Type B pancreatic cell (in vitro differentiated cells): Measurements from ENCODE around the gene MAGIX. TPM values are rescaled to one million over a fixed set of nuclear protein-coding genes. Genes with fewer than 3 reads are reported as not detected.
A peak's percentile ranks its signal among the peaks of the same experiment; 100 is the strongest.
"Not testable (repeated sequence)": the region's sequence is repeated elsewhere in the genome, so short reads cannot be mapped to it uniquely, and the experiment has no call there.

Experiments used
- DNase-seq: peaks from one replicate; pipeline ENCODE4 v3.0.0; 2021; ENCODE audit warnings: mixed read lengths; ENCODE audit not compliant: unreplicated experiment; ENCODE audit errors: extremely low spot score
- H3K27ac Mint-ChIP-seq: 2 replicates; pipeline ENCODE4 v1.8.0; 2021; ENCODE audit warnings: mild to moderate bottlenecking, mixed read lengths
- H3K27me3 Mint-ChIP-seq: 2 replicates; pipeline ENCODE4 v1.8.0; 2021; ENCODE audit warnings: mixed read lengths
- H3K36me3 Mint-ChIP-seq: 2 replicates; pipeline ENCODE4 v1.8.0; 2021; ENCODE audit warnings: mixed read lengths
- H3K4me1 Mint-ChIP-seq: one replicate; pipeline ENCODE4 v1.8.0; 2021; ENCODE audit warnings: mixed read lengths; ENCODE audit not compliant: unreplicated experiment
- H3K4me3 Mint-ChIP-seq: 2 replicates; pipeline ENCODE4 v1.8.0; 2021; ENCODE audit warnings: mild to moderate bottlenecking, mixed read lengths
- H3K9me3 Mint-ChIP-seq: 2 replicates; pipeline ENCODE4 v1.8.0; 2021; ENCODE audit warnings: mixed read lengths
- CTCF ChIP-seq: fragments of 200-600 bp; sonication (generic); conservative IDR thresholded peaks from 2 replicates; pipeline ENCODE4 v1.5.0; 2021; ENCODE audit warnings: antibody characterized with exemption, mild to moderate bottlenecking
- total RNA-seq: library from RNA; stranded (reverse); gene quantifications from 2 replicates; pipeline ENCODE4 v1.2.1, GENCODE V29; 2021; ENCODE audit warnings: low replicate concordance

The MAGIX gene
- total RNA-seq, 1 donor from 2014 or later, result 4.8 TPM

GRCh38 chrX:49172280-49172780, 9.8 kb downstream of the MAGIX start:
- DNase-seq, result no peak
- no peaks in the 10 kb centered on the region for H3K36me3 Mint-ChIP-seq
- no peak for TF ChIP-seq CTCF
- no peak overlapping the region for H3K27ac Mint-ChIP-seq
- H3K9me3 Mint-ChIP-seq, result no peaks in the 10 kb centered on the region
- peak overlapping the region; percentile 83 for H3K4me3 Mint-ChIP-seq
- H3K4me1 Mint-ChIP-seq, result no peaks in the 10 kb centered on the region
- H3K27me3 Mint-ChIP-seq, result peaks cover 17% of the 10 kb centered on the region

GRCh38 chrX:49173544-49173943, 11.0 kb downstream of the MAGIX start:
- H3K4me1 Mint-ChIP-seq, H3K9me3 Mint-ChIP-seq, DNase-seq, H3K36me3 Mint-ChIP-seq, H3K27ac Mint-ChIP-seq: not testable (repeated sequence)
- H3K4me3 Mint-ChIP-seq, result peak overlapping the region; percentile 78
- peaks cover 17% of the 10 kb centered on the region for H3K27me3 Mint-ChIP-seq

DNA sequence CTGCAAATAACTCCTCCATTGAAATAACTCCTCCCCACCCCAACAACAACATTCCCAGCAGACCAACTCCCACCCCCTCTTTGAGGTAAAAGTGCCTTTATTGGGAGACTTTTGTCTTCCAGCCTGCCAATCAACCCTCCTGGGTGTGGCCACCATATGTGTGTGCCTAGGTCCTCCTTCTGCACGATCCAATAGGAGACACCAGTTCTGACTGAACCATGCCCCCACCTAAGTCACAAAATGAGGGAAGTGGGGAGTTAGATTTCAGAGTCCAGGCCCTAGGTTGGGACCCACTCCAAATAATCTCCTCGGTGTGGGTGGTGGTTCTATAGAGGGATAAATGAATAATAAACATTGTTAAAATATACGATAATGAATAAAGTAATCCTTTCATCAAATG, 12.2 kb downstream of the MAGIX start:
- DNase-seq, result no peak
- no peaks in the 10 kb centered on the region for H3K36me3 Mint-ChIP-seq
- H3K27ac Mint-ChIP-seq, result peak overlapping the region; percentile 27
- peaks cover 17% of the 10 kb centered on the region for H3K27me3 Mint-ChIP-seq
- no peaks in the 10 kb centered on the region for H3K9me3 Mint-ChIP-seq
- no peak for TF ChIP-seq CTCF
- no peak overlapping the region for H3K4me3 Mint-ChIP-seq
- H3K4me1 Mint-ChIP-seq, result no peaks in the 10 kb centered on the region

- Mint-ChIP-seq H3K4me3 (no peak overlapping the region), H3K9me3 (no peaks in the 10 kb centered on the region), H3K36me3 (no peaks in the 10 kb centered on the region), H3K4me1 (no peaks in the 10 kb centered on the region), H3K27me3 (peaks cover 17% of the 10 kb centered on the region), H3K27ac (no peak overlapping the region)
- TF ChIP-seq CTCF, result no peak
- DNase-seq, result no peak
Measured at GRCh38 chrX:49175435-49176274, 13.1 kb downstream of the MAGIX start.

DNA sequence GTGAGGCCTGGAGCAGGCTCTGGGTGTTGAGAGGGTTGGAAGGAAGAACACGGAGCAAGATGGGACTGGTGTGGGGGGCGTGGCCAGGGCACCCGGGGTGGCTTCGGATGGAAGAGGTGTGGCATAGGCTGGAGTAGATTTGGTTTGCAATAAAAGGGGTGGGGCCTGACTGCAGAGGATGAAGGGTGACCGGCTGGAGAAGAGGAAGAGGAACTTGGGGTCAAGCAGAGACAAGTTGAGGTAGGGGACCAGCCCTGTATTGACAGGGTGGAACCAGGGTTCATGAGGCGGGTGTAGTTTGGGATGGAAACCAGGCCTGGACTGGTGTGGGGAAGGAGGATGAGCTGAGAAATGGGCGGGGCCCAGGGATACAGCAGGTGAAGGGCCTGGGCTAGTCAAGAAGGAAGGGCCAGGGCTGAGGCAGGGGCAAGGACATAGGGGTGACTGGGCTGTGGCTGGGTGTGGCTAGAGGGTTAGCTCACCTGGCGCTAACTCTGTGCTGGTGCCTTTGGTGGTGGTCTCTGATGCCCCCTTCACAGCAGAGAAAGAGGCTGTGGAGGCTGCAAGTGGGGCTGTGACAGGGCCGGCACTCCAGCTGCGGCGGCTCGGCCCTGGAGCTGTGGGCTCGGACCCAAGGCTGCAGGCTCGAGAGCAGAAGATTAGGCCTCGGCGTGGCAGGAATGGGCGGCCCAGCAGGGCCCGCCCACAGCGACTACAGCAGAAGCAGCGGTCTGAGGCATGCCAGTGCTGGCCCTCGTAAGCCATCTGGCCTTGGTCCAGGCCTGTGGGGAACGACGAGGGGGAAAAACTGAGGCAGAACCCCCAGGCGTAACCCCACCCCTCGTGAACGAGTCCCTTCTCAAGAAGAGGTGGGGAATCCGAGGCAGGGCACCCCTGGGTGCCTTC, 14.1 kb downstream of the MAGIX start:
- no peak for TF ChIP-seq CTCF
- Mint-ChIP-seq H3K27me3 (peaks cover 14% of the 10 kb centered on the region), H3K4me1 (no peaks in the 10 kb centered on the region), H3K27ac (no peak overlapping the region), H3K9me3 (no peaks in the 10 kb centered on the region), H3K36me3 (no peaks in the 10 kb centered on the region), H3K4me3 (no peak overlapping the region)
- no peak for DNase-seq
